GM10266 (cell line): Measurements from ENCODE around the gene ZFPM1.

Experiments
- DNase-seq: peaks from one replicate; pipeline ENCODE4 v3.0.0; 2012; ENCODE audit errors: extremely low spot score
- TF ChIP-seq, protein P1 (sequence below): IDR thresholded peaks from 2 replicates; pipeline ENCODE4 v1.5.1; 2012; ENCODE audit warnings: mild to moderate bottlenecking, low read depth; ENCODE audit not compliant: control insufficient read depth, insufficient read depth; ENCODE audit errors: missing control alignments

Gene ZFPM1

DNA sequence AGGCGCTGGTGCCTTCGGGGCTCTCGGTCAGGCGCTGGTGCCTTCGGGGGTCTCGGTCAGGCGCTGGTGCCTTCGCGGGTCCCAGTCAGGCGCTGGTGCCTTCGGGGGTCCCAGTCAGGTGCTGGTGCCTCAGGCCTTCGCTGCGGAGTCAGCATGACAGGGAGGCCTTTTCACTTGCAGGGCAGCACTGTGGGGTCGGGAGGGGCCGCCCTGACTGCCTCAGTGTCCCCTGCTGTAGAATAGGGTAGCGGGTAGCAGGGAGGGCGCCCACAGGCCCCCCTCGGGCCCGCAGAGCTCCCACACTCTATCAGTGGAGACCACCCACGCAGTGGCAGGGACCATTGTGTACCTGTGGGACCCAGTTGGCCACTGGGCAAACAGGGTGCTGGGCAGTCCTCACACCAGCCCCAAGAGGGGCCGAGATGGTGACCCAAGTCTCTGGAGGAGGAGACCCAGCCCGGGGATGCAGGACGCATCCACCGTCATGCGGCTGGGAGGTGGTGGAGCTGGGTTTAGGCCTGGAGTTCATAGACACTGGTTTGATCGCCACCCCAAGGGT lies 38.0 kb downstream of the ZFPM1 start:
- DNase-seq = no peak
- TF ChIP-seq, protein P1, sequence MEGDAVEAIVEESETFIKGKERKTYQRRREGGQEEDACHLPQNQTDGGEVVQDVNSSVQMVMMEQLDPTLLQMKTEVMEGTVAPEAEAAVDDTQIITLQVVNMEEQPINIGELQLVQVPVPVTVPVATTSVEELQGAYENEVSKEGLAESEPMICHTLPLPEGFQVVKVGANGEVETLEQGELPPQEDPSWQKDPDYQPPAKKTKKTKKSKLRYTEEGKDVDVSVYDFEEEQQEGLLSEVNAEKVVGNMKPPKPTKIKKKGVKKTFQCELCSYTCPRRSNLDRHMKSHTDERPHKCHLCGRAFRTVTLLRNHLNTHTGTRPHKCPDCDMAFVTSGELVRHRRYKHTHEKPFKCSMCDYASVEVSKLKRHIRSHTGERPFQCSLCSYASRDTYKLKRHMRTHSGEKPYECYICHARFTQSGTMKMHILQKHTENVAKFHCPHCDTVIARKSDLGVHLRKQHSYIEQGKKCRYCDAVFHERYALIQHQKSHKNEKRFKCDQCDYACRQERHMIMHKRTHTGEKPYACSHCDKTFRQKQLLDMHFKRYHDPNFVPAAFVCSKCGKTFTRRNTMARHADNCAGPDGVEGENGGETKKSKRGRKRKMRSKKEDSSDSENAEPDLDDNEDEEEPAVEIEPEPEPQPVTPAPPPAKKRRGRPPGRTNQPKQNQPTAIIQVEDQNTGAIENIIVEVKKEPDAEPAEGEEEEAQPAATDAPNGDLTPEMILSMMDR = no peak

DNA sequence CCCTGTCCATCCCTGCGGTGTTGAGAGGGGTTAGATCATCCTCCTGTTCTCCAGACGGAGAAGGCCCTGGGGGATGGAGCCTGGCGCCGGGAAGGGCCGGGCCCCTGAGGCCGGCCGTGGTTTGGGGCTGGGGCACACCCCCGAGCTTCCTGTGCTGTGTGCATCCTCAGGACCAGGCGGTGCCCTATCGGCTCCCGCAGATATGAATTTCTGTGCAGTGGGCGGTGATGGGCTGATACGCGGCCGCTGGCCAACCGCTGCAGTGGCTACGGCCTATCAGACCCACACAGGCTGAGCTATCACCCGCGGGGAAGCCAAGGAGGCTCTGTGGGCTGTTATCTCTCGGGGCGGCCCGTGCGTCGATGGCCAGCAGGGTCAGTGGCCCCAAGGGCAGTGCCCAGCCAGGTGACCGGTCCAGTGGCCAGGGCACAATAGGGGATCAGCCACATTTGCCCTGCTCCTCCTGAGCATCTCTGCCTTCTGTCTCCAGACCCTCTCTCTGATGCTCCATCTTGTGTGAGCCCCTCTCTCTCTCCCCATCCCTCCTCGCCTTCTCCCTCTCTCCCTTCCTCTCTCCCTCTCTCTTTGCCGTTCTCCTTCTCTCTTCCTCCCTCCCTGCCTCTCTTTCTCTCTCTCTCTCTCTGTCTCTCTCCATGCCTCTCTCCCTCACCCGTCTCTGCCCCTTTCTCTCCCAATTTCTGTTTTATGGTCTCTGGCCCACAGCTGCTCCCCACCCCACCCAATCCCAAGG lies 38.7 kb downstream of the ZFPM1 start:
- no peak for DNase-seq
- TF ChIP-seq, protein P1 = no peak

DNA sequence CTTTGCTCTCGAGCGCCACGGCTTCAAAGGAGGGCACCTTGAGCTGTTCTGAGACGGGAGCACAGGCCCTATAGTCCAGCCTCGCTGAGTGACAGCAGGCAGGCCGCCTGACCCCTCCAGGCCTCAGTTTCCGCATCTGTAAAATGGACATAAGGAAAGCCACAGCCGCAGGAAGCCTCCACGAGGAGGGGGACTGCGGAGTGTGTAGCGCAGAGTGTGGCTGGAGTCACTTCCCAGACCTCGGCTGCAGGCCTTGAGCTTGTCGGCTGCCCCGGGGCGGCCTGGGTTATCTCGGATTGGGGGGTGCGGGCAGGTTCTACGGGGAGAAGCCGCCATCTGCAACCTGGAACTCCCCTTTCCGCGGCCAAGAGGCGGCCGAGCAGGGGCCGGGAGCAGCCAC lies 40.8 kb downstream of the ZFPM1 start:
- DNase-seq = no peak
- TF ChIP-seq, protein P1 = no peak

DNA sequence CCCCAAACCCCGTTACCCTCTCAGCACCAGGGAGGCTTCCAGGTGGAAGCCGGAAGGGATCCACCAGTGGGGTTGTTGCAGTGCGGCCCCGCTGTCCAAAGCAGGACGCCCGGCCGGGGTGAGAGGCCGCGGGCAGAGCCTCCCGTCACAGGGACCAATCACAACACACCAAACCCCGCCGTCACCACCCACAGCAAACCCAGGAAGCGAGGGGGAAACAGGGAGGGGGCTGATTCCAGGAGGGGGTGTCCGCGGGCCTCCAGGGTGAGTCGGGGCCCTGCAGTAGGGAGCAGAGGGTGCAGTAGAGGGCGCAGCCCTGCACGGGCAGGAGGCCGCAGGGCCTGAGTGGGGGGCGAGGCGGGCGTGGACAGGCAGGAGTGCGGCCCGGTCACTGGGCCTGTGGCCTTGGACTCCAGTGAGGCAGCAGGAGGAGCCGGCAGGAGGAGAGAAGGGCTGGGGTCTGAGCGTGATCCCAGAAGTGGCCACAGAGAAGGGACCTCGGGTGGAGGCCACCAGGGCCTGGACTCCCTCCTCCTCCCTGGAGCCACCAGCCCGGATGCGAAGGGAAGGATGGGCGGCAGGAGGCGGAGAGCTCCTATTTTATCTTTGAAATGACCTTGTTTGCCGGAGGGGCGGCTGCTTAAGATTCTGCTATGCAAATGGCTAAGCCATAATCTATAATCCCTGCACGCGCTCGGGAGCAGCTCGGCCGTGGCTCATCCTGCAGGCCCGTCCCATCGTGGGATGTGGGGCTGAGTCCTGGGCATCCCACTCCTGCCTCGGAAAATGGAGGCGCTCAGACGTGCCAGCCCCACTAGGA lies 41.5 kb downstream of the ZFPM1 start:
- DNase-seq = no peak
- TF ChIP-seq, protein P1 = no peak

DNA sequence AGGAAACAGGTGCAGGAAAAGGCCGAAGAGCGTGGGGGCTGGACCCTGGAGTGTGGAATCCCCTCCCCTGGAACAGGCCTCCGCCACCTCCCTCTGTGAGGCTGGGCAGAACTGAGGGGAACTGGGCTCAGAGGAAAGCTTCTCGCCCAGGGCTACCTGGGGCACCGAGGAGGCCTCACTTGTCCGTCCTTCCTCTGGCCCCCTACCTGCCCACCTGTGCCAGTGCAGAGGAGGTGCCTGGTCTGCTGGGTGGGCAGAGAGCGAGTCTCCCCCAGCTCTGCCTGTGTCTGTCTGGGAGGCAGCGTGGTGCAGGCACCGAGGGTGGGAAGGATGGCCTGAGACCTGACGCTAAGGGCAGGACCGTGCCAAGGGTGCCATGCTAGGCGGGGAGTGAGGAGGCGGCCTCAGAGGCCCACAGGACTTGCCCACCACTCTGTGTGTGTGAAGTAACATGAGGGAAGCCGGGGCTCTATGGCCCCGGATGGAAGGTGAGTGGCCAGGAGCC lies 42.2 kb downstream of the ZFPM1 start:
- no peak for DNase-seq

DNA sequence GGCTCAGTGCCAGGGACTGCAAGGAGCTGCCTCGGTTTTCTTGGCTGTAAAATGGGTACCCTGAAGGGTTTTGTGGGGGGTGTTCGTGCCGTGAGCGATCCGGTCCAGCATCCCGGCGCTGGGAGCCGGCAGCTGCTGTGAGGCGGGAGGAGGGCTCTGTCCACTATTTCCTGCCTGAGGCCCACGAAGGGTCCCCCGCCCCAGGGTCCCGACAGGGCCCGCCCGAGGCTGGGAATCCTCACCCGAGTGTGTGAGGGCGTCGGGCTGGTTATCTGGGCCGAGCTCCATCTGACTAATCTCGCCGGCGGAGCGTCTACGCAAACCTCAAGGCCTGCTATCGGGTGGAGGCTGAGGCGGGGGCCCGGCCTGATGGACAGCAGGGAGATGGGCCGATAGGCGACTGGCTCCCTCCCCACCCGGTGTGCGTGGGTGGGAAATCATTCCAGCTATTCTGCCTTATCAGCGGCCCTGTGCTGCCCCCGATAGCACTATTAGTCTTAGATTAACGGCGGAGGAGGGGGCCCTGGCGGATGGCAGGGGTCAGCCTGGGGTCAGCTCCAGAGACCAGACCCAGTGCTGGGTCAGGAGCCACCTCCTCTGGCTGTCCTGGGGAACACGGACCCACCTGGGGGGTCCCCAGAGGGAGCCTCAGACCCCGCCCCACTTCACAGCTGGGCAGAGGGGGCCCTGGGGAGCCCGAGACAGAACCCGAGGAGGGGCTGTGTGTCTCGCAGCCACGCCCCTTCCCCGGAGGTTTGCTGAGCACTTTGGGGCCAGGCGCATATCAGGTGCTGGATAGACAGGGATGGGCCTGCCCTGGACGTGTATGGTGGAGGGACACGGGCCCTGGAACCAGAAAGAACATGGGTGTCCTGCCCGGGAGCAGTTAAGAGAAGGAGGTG lies 44.7 kb downstream of the ZFPM1 start:
- TF ChIP-seq, protein P1 = no peak
- no peak for DNase-seq

More for the DNA sequence above, 42.2 kb downstream of the ZFPM1 start:
- TF ChIP-seq, protein P1 = no peak
